ENCODE measurements around the gene TPRA1. TPM values are rescaled to one million over a fixed set of nuclear protein-coding genes. Genes with fewer than 3 reads are reported as not detected.

TPRA1 gene
- total RNA-seq, 1 experiment from 2014 or later: 20.0 TPM

GRCh38 chr3:127572735-127573134, 17.8 kb downstream of the TPRA1 start:
- no CpG with 5 or more reads among the region's 3 CpGs for WGBS (ENCODE audit: extremely low coverage, insufficient read length, low lambda C conversion rate)
- peaks cover 4 to 31% (median 28%) of the 10 kb centered on the region in 3 experiments for H3K36me3 Mint-ChIP-seq (ENCODE audit: insufficient read depth in 1 of 3, low read depth in 3 of 3)
- no peak overlapping the region for H2BK15ac ChIP-seq (ENCODE audit: low read depth, low read length)

More at GRCh38 chr3:127572735-127573134, 17.8 kb downstream of the TPRA1 start:
- H3K4me1 Mint-ChIP-seq: 0 out of 4 replicates have a peak, but pooled peaks cover 0 to 2% of the 10 kb centered on the region in 2 experiments
- Histone ChIP-seq H2BK12ac (ENCODE audit: insufficient read length, low read depth, low read length) (no peak overlapping the region), H3K14ac (ENCODE audit: insufficient read depth, low read length) (no peak overlapping the region), H3K4me1 (ENCODE audit: insufficient read depth, low read length) (no peaks in the 10 kb centered on the region; the same call in 1 of the 2 replicates), H3K23me2 (ENCODE audit: insufficient read length, low read depth, low read length, poor library complexity, severe bottlenecking) (no peaks in the 10 kb centered on the region), H3K27ac (ENCODE audit: insufficient read length, low read depth, low read length) (no peak overlapping the region), H3K27me3 (ENCODE audit: insufficient read depth, low read length) (no peaks in the 10 kb centered on the region), H4K91ac (ENCODE audit: insufficient read length, low read depth, low read length) (no peak overlapping the region), H3K23ac (ENCODE audit: insufficient read length, low read depth, low read length) (no peak overlapping the region), H4K5ac (ENCODE audit: insufficient read length, low read depth, low read length) (no peak overlapping the region), H3K79me1 (ENCODE audit: insufficient read depth, low read depth, low read length, poor library complexity, severe bottlenecking) (no peaks in the 10 kb centered on the region), H4K8ac (replicated peaks; ENCODE audit: insufficient read length, low read depth, low read length) (no peak overlapping the region), H3K18ac (ENCODE audit: insufficient read length, low read depth, low read length) (no peak overlapping the region), H2BK120ac (ENCODE audit: low read depth, low read length, poor library complexity, severe bottlenecking) (no peak overlapping the region), H4K20me1 (ENCODE audit: control insufficient read depth, insufficient read depth, insufficient read length) (no peaks in the 10 kb centered on the region), H3K4ac (ENCODE audit: low read depth, low read length) (no peak overlapping the region), H3T11ph (ENCODE audit: low read length) (no peak overlapping the region), H2BK5ac (ENCODE audit: insufficient read length, low read length) (no peak overlapping the region), H2AFZ (ENCODE audit: low read length) (no peak overlapping the region), H2BK20ac (ENCODE audit: low read depth, low read length, poor library complexity, severe bottlenecking) (no peak overlapping the region), H3K79me2 (ENCODE audit: insufficient read depth, low read length) (no peaks in the 10 kb centered on the region), H3K9ac (ENCODE audit: extremely low read depth, insufficient read length, low read length) (no peak overlapping the region), H3K4me2 (ENCODE audit: insufficient read depth, insufficient read length, low read length) (no peak overlapping the region), H3K56ac (ENCODE audit: insufficient read length, low read depth, low read length) (no peak overlapping the region), H3K9me3 (ENCODE audit: control insufficient read depth, low read depth, low read length) (no peaks in the 10 kb centered on the region), H2AK5ac (ENCODE audit: insufficient read length, low read length) (no peak overlapping the region)
- no peak overlapping the region for H3K27ac Mint-ChIP-seq
- H3K9me3 Mint-ChIP-seq: no peaks in the 10 kb centered on the region; a peak in 1 of 5 replicates
- H3K27me3 Mint-ChIP-seq (ENCODE audit: low read depth): no peaks in the 10 kb centered on the region
- DNase-seq: no peak
- H3K4me3 Mint-ChIP-seq: no peak overlapping the region
- no peak for TF ChIP-seq CTCF (conservative IDR thresholded peaks at IDR 0.05)

Data from H9 (cell line).